ENCODE measurements around the gene ASPSCR1. TPM values are rescaled to one million over a fixed set of nuclear protein-coding genes. Genes with fewer than 3 reads are reported as not detected.

The ASPSCR1 gene
- total RNA-seq, 2 donors from 2014 or later = 17.9 to 57.4 TPM

DNA sequence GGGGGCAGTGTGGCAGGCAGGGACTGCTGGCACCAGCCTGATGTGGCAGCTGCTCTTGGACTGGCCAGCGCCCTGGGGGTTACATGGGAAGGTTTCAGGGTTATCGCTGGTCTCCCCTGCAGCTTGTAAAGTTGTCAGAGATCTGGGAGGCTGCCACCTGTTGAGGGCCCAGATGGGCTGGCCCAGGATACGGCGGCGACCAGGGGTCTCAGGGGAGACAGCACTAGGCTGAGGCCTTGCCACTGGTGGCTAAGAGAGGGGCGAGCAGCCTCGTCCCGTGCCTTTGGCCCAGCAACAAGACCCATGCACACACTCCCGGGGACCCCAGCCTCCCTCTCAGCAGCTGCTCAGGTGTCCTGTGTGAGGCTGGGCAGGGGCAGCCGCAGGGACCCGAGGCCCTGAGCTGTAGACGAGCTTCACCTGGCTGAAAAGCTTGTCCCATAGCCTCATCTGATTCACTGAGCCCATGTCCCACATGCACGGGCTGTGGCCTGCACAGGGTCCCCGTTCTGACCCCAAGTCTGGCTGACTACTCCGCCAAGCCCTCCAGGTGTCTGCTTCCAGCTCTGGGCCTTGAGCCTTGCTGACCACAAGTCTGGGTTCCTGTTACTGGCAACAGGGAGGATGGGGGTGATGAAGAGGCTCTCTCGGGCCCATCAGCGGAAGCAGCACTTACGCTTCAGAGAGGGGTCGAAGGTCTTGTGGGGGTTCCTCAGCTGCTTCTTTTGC is 82.0 kb downstream of the ASPSCR1 start:
- H3K27me3 ChIP-seq = no peaks in the 10 kb centered on the region
- WGBS, 2 donors = 81% methylated on average over 7 to 19 of the region's 19 CpGs
- ATAC-seq (no peak), DNase-seq (no peak)
- intact Hi-C loops (cut with DNase I) = no loop called here
- peaks cover 15% of the 10 kb centered on the region for H3K4me1 ChIP-seq
- H3K9me3 ChIP-seq = no peaks in the 10 kb centered on the region
- TF ChIP-seq, protein P1, sequence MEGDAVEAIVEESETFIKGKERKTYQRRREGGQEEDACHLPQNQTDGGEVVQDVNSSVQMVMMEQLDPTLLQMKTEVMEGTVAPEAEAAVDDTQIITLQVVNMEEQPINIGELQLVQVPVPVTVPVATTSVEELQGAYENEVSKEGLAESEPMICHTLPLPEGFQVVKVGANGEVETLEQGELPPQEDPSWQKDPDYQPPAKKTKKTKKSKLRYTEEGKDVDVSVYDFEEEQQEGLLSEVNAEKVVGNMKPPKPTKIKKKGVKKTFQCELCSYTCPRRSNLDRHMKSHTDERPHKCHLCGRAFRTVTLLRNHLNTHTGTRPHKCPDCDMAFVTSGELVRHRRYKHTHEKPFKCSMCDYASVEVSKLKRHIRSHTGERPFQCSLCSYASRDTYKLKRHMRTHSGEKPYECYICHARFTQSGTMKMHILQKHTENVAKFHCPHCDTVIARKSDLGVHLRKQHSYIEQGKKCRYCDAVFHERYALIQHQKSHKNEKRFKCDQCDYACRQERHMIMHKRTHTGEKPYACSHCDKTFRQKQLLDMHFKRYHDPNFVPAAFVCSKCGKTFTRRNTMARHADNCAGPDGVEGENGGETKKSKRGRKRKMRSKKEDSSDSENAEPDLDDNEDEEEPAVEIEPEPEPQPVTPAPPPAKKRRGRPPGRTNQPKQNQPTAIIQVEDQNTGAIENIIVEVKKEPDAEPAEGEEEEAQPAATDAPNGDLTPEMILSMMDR (IDR thresholded peaks at IDR 0.05) = no peak
- TF ChIP-seq POLR2A (IDR thresholded peaks at IDR 0.05) = no peak
- peaks cover 8 to 28% of the 10 kb centered on the region in 2 donors for H3K36me3 ChIP-seq (replicated peaks in 1 of 2; ENCODE audit: insufficient read depth in 1 of 2, low read depth in 2 of 2)
- H3K4me3 ChIP-seq = no peak overlapping the region
- H3K27ac ChIP-seq = no peak overlapping the region

DNA sequence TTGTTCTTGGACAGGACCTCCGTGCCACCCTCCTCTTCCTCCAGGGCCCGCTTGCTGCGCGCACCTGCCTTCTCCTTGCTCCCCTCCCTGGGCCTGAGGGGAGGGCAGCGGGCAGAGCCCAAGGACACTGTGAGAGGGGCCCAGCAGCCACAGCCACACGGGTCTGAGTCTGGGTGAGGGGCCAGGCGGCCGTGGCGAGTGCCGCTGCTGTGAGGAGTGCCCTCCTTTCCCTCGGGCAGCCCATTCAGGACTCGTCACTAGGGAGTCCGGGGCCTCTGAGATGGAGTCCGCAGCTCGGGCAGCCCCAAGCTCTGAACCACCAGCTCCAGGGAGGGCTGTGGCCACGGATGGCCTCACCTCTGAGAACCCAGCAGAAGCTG is 82.6 kb downstream of the ASPSCR1 start:
- DNase-seq (no peak), ATAC-seq (no peak)
- Histone ChIP-seq H3K4me3 (no peak overlapping the region), H3K9me3 (no peaks in the 10 kb centered on the region), H3K4me1 (peaks cover 20% of the 10 kb centered on the region), H3K27ac (no peak overlapping the region), H3K36me3 (replicated peaks in 1 of 2; ENCODE audit: insufficient read depth in 1 of 2, low read depth in 2 of 2) (peaks cover 4 to 26% of the 10 kb centered on the region in 2 donors), H3K27me3 (no peaks in the 10 kb centered on the region)
- WGBS, 2 donors = 60 to 79% methylated on average over 3 to 12 of the region's 16 CpGs
- TF ChIP-seq, protein P1 (IDR thresholded peaks at IDR 0.05) = no peak
- no peak for TF ChIP-seq POLR2A (IDR thresholded peaks at IDR 0.05)
- intact Hi-C loops (cut with DNase I) = no loop called here

GRCh38 chr17:82060614-82061013 is 83.2 kb downstream of the ASPSCR1 start:
- TF ChIP-seq, protein P1 (IDR thresholded peaks at IDR 0.05) = no peak
- no peak for TF ChIP-seq POLR2A (IDR thresholded peaks at IDR 0.05)
- intact Hi-C loops (cut with DNase I) = no loop called here
- Histone ChIP-seq H3K27ac (no peak overlapping the region), H3K9me3 (no peaks in the 10 kb centered on the region), H3K4me3 (no peak overlapping the region), H3K4me1 (peaks cover 23% of the 10 kb centered on the region), H3K27me3 (no peaks in the 10 kb centered on the region), H3K36me3 (replicated peaks in 1 of 2; ENCODE audit: insufficient read depth in 1 of 2, low read depth in 2 of 2) (peaks cover 3 to 22% of the 10 kb centered on the region in 2 donors)
- ATAC-seq = no peak
- DNase-seq = no peak
- 90 to 92% methylated on average over 4 to 14 of the region's 14 CpGs for WGBS, 2 donors

DNA sequence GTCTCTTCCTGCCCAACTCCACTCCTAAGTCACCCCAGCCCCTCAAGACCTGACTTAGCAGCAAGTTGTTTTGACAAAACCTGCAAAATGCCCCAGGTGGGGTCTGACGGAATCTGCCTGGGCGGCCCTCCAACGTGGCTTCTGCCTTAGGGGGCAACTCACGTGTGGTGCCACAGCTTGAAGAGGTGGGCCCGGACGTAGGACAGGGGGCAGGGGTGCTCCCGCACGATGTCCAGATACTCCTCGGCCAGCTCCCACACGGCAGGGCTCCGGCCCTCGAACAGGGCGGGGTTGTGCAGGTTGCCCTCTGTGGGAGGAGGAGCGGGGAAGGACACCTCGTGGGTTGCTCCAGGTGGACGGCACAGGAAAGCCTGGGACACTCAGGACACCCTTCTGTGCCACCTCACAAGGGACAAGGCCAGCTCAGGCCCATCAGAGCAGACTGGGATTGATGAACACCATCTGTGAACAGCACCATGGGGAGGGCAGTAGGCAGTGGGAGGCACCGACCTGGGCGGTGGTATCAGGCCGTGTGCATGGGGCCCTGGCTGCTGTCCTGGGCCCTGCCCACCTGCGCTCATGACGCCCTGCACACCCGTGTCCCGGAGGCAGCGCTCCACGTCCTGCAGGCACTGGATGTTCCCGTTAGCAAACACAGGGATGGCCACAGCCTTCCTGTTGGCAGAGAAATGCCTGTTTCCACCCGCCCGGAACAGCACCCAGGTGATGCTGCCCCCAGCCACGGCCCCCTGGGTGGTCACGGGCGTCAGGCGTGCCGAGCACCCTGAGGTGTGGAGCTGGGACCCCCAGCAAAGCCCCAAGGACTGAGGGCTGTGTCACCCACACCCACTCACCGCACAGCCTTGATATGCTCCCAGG is 83.9 kb downstream of the ASPSCR1 start:
- intact Hi-C loops (cut with DNase I) = no loop called here
- ATAC-seq (no peak), DNase-seq (no peak)
- no peak for TF ChIP-seq POLR2A (IDR thresholded peaks at IDR 0.05)
- TF ChIP-seq, protein P1 (IDR thresholded peaks at IDR 0.05) = no peak
- Histone ChIP-seq H3K27me3 (no peaks in the 10 kb centered on the region), H3K4me3 (no peak overlapping the region), H3K27ac (no peak overlapping the region), H3K36me3 (replicated peaks in 1 of 2; ENCODE audit: insufficient read depth in 1 of 2, low read depth in 2 of 2) (peaks cover 3 to 20% of the 10 kb centered on the region in 2 donors), H3K4me1 (peaks cover 28% of the 10 kb centered on the region), H3K9me3 (no peaks in the 10 kb centered on the region)
- WGBS, 2 donors = 85 to 94% methylated on average over 5 to 29 of the region's 34 CpGs

Data from body of pancreas (tissue), 4 donors.